ENCODE measurements around the gene ZBTB7C. TPM values are rescaled to one million over a fixed set of nuclear protein-coding genes. Genes with fewer than 3 reads are reported as not detected.

Gene ZBTB7C
- total and polyA plus RNA-seq, 3 experiments from 2014 or later, result 0.13 TPM; not detected in 2

DNA sequence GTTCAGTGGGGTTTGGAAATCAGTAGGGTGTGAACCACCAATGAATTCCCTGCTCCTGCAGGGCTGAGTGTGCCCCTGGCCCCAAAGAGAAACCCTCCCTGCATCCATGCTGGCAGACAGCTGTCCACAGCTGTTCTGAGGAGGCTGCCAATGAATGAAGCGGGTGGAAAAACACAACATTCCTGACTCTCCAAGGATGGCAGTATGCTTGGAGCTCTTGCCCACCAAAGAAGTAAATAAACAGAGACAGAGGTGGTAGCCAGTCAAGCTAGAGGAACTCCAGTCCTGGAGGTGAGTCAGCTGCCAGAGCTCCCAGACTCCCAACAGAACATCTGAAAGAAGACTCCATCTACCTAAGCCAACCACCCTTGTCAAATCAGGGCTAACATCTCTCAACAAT, 6.2 kb downstream of the ZBTB7C start:
- Histone ChIP-seq H3K27me3 (ENCODE audit: insufficient read depth, low read length, poor library complexity, severe bottlenecking) (peaks cover 16% of the 10 kb centered on the region), H3K4me1 (ENCODE audit: insufficient read depth, low read length) (no peaks in the 10 kb centered on the region), H3K4me3 (ENCODE audit: low read length) (no peak overlapping the region), H3K27ac (ENCODE audit: low read depth, low read length) (no peak overlapping the region), H3K9me3 (ENCODE audit: low read length) (no peaks in the 10 kb centered on the region), H3K36me3 (ENCODE audit: insufficient read depth, low read length) (no peaks in the 10 kb centered on the region)
- DNase-seq, result no peak
- peaks cover under 1 to 11% (median 4%) of the 10 kb centered on the region in 3 donors for H3K4me1 Mint-ChIP-seq
- ChIA-PET CTCF (no interaction called here), POLR2A (no interaction called here)
- H3K4me3 Mint-ChIP-seq, result no peak overlapping the region
- peaks cover 35 to 78% of the 10 kb centered on the region in 2 donors for H3K27me3 Mint-ChIP-seq
- H3K27ac Mint-ChIP-seq, result no peak overlapping the region
- peaks cover 0 to 3% (median 0%) of the 10 kb centered on the region in 5 donors for H3K9me3 Mint-ChIP-seq
- H3K36me3 Mint-ChIP-seq, result no peaks in the 10 kb centered on the region

GRCh38 chr18:48399303-48400075, 9.7 kb downstream of the ZBTB7C start:
- H3K27me3 ChIP-seq (ENCODE audit: insufficient read depth, low read length, poor library complexity, severe bottlenecking), result no peaks in the 10 kb centered on the region
- H3K27ac Mint-ChIP-seq, result no peak overlapping the region
- H3K4me1 Mint-ChIP-seq, result peaks cover 0 to 8% (median 0%) of the 10 kb centered on the region in 3 donors
- H3K36me3 Mint-ChIP-seq, result no peaks in the 10 kb centered on the region
- no peaks in the 10 kb centered on the region for H3K4me1 ChIP-seq (ENCODE audit: insufficient read depth, low read length)
- no peaks in the 10 kb centered on the region for H3K9me3 ChIP-seq (ENCODE audit: low read length)
- ChIA-PET CTCF (no interaction called here), POLR2A (no interaction called here)
- no peak overlapping the region for H3K4me3 Mint-ChIP-seq
- no peak overlapping the region for H3K27ac ChIP-seq (ENCODE audit: low read depth, low read length)
- H3K9me3 Mint-ChIP-seq, result peaks cover 0 to 3% (median 0%) of the 10 kb centered on the region in 5 donors
- H3K36me3 ChIP-seq (ENCODE audit: insufficient read depth, low read length), result no peaks in the 10 kb centered on the region
- no peak for DNase-seq
- peaks cover 18 to 68% of the 10 kb centered on the region in 2 donors for H3K27me3 Mint-ChIP-seq
- H3K4me3 ChIP-seq (ENCODE audit: low read length), result no peak overlapping the region

DNA sequence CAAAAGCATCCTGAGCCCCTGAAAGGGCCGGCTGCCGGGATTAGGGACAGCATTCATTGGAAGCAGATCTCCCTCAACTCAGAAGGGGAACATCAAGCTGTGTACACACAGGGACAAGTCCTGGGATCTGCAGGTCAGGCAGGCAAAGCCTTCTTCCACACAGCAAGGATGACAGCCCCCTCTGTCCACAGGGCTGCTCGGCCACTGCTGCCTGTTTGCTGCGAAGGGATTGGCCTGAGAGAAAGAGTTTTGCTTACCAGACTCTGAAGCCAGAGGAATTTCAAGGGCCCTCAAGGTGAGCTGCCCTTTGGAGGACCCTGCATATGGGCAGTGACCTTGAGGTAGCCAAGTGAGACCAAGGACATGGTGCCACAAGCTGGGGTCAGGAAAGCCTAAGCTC, 11.1 kb downstream of the ZBTB7C start:
- peaks cover 17 to 68% of the 10 kb centered on the region in 2 donors for H3K27me3 Mint-ChIP-seq
- no peaks in the 10 kb centered on the region for H3K9me3 ChIP-seq (ENCODE audit: low read length)
- ChIA-PET POLR2A (no interaction called here), CTCF (no interaction called here)
- H3K27me3 ChIP-seq (ENCODE audit: insufficient read depth, low read length, poor library complexity, severe bottlenecking), result no peaks in the 10 kb centered on the region
- no peaks in the 10 kb centered on the region for H3K9me3 Mint-ChIP-seq
- H3K36me3 Mint-ChIP-seq, result no peaks in the 10 kb centered on the region
- H3K4me1 ChIP-seq (ENCODE audit: insufficient read depth, low read length), result no peaks in the 10 kb centered on the region
- H3K27ac Mint-ChIP-seq, result no peak overlapping the region
- H3K4me1 Mint-ChIP-seq, result peaks cover 0 to 8% (median 0%) of the 10 kb centered on the region in 3 donors
- H3K27ac ChIP-seq (ENCODE audit: low read depth, low read length), result no peak overlapping the region
- no peak for DNase-seq
- no peak overlapping the region for H3K4me3 ChIP-seq (ENCODE audit: low read length)
- H3K36me3 ChIP-seq (ENCODE audit: insufficient read depth, low read length), result no peaks in the 10 kb centered on the region
- no peak overlapping the region for H3K4me3 Mint-ChIP-seq

DNA sequence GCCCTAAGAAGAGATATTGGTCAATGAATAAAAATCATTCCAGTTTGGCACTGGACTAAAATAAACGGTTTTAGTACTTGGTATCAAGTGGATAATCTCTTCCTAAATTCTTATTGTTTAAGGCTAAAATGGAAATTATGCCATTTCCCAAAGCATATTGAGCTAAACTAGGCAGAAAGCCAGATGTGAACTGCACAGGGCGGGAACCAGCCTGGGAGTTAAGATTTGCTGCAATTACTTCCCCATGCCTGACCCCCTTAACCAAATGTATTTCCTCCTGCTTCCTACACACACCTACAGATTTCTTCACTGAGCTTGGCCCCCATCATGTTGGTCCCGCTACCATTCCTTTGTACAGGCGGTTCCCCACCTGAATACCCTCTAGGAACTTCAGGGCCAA, 12.2 kb downstream of the ZBTB7C start:
- no peak overlapping the region for H3K27ac Mint-ChIP-seq
- no peaks in the 10 kb centered on the region for H3K9me3 Mint-ChIP-seq
- H3K27me3 Mint-ChIP-seq, result peaks cover 16 to 64% of the 10 kb centered on the region in 2 donors
- no peak overlapping the region for H3K4me3 Mint-ChIP-seq
- peaks cover 0 to 8% (median 0%) of the 10 kb centered on the region in 3 donors for H3K4me1 Mint-ChIP-seq
- H3K9me3 ChIP-seq (ENCODE audit: low read length), result no peaks in the 10 kb centered on the region
- no peak for DNase-seq
- H3K27me3 ChIP-seq (ENCODE audit: insufficient read depth, low read length, poor library complexity, severe bottlenecking), result no peaks in the 10 kb centered on the region
- POLR2A ChIA-PET, result no interaction called here
- no peaks in the 10 kb centered on the region for H3K36me3 ChIP-seq (ENCODE audit: insufficient read depth, low read length)
- no peaks in the 10 kb centered on the region for H3K4me1 ChIP-seq (ENCODE audit: insufficient read depth, low read length)
- CTCF ChIA-PET, result interaction anchor here (1.1 kb wide), 1 partner anchor 80 kb away, joined by 3 read pairs; no protein-coding TSS in a partner anchor
- H3K4me3 ChIP-seq (ENCODE audit: low read length), result no peak overlapping the region
- H3K27ac ChIP-seq (ENCODE audit: low read depth, low read length), result no peak overlapping the region
- H3K36me3 Mint-ChIP-seq, result no peaks in the 10 kb centered on the region

DNA sequence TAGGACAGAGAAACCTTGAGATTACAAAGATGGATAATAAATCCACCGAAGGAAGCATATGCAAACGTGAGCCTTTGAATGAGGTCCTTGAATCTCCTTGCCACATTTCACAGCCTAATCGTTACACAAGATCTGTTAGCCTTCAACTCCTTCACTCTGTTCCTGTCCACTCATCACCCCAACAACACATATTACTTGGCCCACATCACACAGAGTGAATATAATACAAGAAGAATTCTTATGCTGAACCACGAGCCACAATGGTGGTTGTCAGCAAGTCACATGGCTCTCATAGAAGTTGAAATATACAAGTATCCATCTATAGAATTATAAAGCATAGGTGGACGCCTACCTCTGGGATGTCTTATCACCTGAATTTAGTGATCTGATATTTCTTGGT, 12.6 kb downstream of the ZBTB7C start:
- CTCF ChIA-PET, result no interaction called here
- Histone ChIP-seq H3K4me1 (ENCODE audit: insufficient read depth, low read length) (no peaks in the 10 kb centered on the region), H3K36me3 (ENCODE audit: insufficient read depth, low read length) (no peaks in the 10 kb centered on the region), H3K27me3 (ENCODE audit: insufficient read depth, low read length, poor library complexity, severe bottlenecking) (no peaks in the 10 kb centered on the region), H3K9me3 (ENCODE audit: low read length) (no peaks in the 10 kb centered on the region), H3K4me3 (ENCODE audit: low read length) (no peak overlapping the region), H3K27ac (ENCODE audit: low read depth, low read length) (no peak overlapping the region)
- Mint-ChIP-seq H3K27me3 (peaks cover 14 to 64% of the 10 kb centered on the region in 2 donors), H3K9me3 (no peaks in the 10 kb centered on the region), H3K4me1 (peaks cover 0 to 8% (median 0%) of the 10 kb centered on the region in 3 donors), H3K27ac (no peak overlapping the region), H3K36me3 (no peaks in the 10 kb centered on the region), H3K4me3 (no peak overlapping the region)
- POLR2A ChIA-PET, result no interaction called here
- DNase-seq, result no peak

GRCh38 chr18:48395646-48396045, 13.5 kb downstream of the ZBTB7C start:
- Histone ChIP-seq H3K27ac (ENCODE audit: low read depth, low read length) (no peak overlapping the region), H3K9me3 (ENCODE audit: low read length) (no peaks in the 10 kb centered on the region), H3K36me3 (ENCODE audit: insufficient read depth, low read length) (no peaks in the 10 kb centered on the region), H3K4me3 (ENCODE audit: low read length) (no peak overlapping the region), H3K4me1 (ENCODE audit: insufficient read depth, low read length) (no peaks in the 10 kb centered on the region), H3K27me3 (ENCODE audit: insufficient read depth, low read length, poor library complexity, severe bottlenecking) (no peaks in the 10 kb centered on the region)
- ChIA-PET POLR2A (no interaction called here), CTCF (no interaction called here)
- Mint-ChIP-seq H3K9me3 (no peaks in the 10 kb centered on the region), H3K27me3 (peaks cover 17 to 63% of the 10 kb centered on the region in 2 donors), H3K27ac (no peak overlapping the region), H3K36me3 (no peaks in the 10 kb centered on the region), H3K4me3 (no peak overlapping the region), H3K4me1 (peaks cover 0 to 8% (median 0%) of the 10 kb centered on the region in 3 donors)
- DNase-seq, result no peak

DNA sequence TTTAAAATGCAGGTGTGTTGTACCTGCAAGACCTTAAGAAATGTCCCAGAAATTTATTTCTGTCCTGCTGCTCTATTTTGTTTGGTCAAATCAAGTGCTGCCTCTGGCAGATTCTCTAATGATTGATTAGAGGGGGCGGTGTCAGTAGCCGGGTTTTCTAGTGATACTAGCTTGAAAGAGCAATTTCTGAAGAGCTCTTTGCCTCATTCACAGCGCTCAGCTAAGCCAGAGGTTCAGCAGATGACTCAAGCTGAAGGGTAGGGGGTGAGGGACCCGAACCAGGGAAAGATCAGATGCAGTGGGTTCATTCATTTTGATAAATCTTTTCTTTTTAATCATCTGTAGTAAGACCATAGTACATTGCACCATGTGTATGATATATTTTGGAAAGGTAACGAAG, 15.0 kb downstream of the ZBTB7C start:
- POLR2A ChIA-PET, result no interaction called here
- DNase-seq, result no peak
- no peak overlapping the region for H3K4me3 Mint-ChIP-seq
- H3K9me3 Mint-ChIP-seq, result no peaks in the 10 kb centered on the region
- Histone ChIP-seq H3K27me3 (ENCODE audit: insufficient read depth, low read length, poor library complexity, severe bottlenecking) (no peaks in the 10 kb centered on the region), H3K9me3 (ENCODE audit: low read length) (no peaks in the 10 kb centered on the region), H3K4me1 (ENCODE audit: insufficient read depth, low read length) (no peaks in the 10 kb centered on the region), H3K4me3 (ENCODE audit: low read length) (no peak overlapping the region), H3K36me3 (ENCODE audit: insufficient read depth, low read length) (no peaks in the 10 kb centered on the region), H3K27ac (ENCODE audit: low read depth, low read length) (no peak overlapping the region)
- CTCF ChIA-PET, result no interaction called here
- H3K27me3 Mint-ChIP-seq, result peaks cover 11 to 56% of the 10 kb centered on the region in 2 donors
- no peaks in the 10 kb centered on the region for H3K36me3 Mint-ChIP-seq
- H3K4me1 Mint-ChIP-seq, result no peaks in the 10 kb centered on the region
- H3K27ac Mint-ChIP-seq, result no peak overlapping the region

DNA sequence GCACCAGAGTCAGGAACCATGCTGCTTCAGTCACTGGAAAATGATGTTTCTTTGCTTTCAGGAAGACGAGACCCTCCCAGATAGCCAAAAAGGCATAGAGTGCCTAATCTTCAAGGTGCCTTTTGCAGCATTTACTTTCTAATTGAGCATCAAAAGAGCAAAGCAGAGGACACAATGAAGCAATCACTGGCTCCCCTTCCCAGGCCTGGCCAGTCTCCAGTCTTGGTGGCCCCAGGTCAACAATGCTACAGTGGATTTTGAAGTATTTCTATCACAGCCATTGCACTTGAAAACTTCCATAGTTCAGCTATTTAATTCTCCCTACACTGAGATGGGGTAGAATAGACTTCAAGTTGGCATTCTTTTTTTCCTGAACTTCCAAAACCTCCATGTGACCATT, 15.4 kb downstream of the ZBTB7C start:
- peaks cover 11 to 52% of the 10 kb centered on the region in 2 donors for H3K27me3 Mint-ChIP-seq
- Histone ChIP-seq H3K4me1 (ENCODE audit: insufficient read depth, low read length) (no peaks in the 10 kb centered on the region), H3K27me3 (ENCODE audit: insufficient read depth, low read length, poor library complexity, severe bottlenecking) (no peaks in the 10 kb centered on the region), H3K4me3 (ENCODE audit: low read length) (no peak overlapping the region), H3K9me3 (ENCODE audit: low read length) (no peaks in the 10 kb centered on the region), H3K27ac (ENCODE audit: low read depth, low read length) (no peak overlapping the region), H3K36me3 (ENCODE audit: insufficient read depth, low read length) (no peaks in the 10 kb centered on the region)
- H3K4me3 Mint-ChIP-seq, result no peak overlapping the region
- CTCF ChIA-PET, result no interaction called here
- H3K27ac Mint-ChIP-seq, result no peak overlapping the region
- POLR2A ChIA-PET, result no interaction called here
- no peaks in the 10 kb centered on the region for H3K4me1 Mint-ChIP-seq
- no peak for DNase-seq
- no peaks in the 10 kb centered on the region for H3K36me3 Mint-ChIP-seq
- H3K9me3 Mint-ChIP-seq, result no peaks in the 10 kb centered on the region
